Measurements from ENCODE around the gene SYNE2. TPM values are rescaled to one million over a fixed set of nuclear protein-coding genes. Genes with fewer than 3 reads are reported as not detected.
"Not testable (repeated sequence)": the region's sequence is repeated elsewhere in the genome, so short reads cannot be mapped to it uniquely, and the experiment has no call there.

Gene SYNE2
- polyA plus RNA-seq, 1 donor from 2014 or later: 18.1 TPM

GRCh38 chr14:64208981-64209380, 356.2 kb downstream of the SYNE2 start:
- no peaks in the 10 kb centered on the region for H3K9me3 Mint-ChIP-seq
- peak overlapping the region; percentile 82 to 92 (median 88) for H3K27ac Mint-ChIP-seq
- H3K4me3 Mint-ChIP-seq: peak overlapping the region in 3 of 4 donors; percentile 43 to 74 (median 72)
- H3K4me1 Mint-ChIP-seq: peaks cover 3 to 30% (median 28%) of the 10 kb centered on the region in 3 donors
- peaks cover 3% of the 10 kb centered on the region for H3K36me3 Mint-ChIP-seq
- no peaks in the 10 kb centered on the region for H3K27me3 Mint-ChIP-seq

GRCh38 chr14:64209444-64210131, 356.8 kb downstream of the SYNE2 start:
- H3K4me1 Mint-ChIP-seq: peaks cover 3 to 30% (median 28%) of the 10 kb centered on the region in 3 donors
- peak overlapping the region; percentile 82 to 92 (median 88) for H3K27ac Mint-ChIP-seq
- no peaks in the 10 kb centered on the region for H3K27me3 Mint-ChIP-seq
- H3K36me3 Mint-ChIP-seq: peaks cover 4% of the 10 kb centered on the region
- no peaks in the 10 kb centered on the region for H3K9me3 Mint-ChIP-seq
- peak overlapping the region; percentile 43 to 88 (median 72) for H3K4me3 Mint-ChIP-seq

- Mint-ChIP-seq H3K27me3 (no peaks in the 10 kb centered on the region), H3K27ac (peak overlapping the region; percentile 19 to 86 (median 82)), H3K4me1 (peaks cover 3 to 30% (median 28%) of the 10 kb centered on the region in 3 donors), H3K4me3 (peak overlapping the region in 2 of 4 donors; percentile 25 to 45), H3K9me3 (no peaks in the 10 kb centered on the region), H3K36me3 (peaks cover 4% of the 10 kb centered on the region)
These were observed 357.4 kb downstream of the SYNE2 start for GRCh38 chr14:64210216-64210615.

GRCh38 chr14:64210912-64211311, 358.1 kb downstream of the SYNE2 start:
- not testable (repeated sequence) for H3K27me3 Mint-ChIP-seq, H3K9me3 Mint-ChIP-seq, H3K36me3 Mint-ChIP-seq
- H3K4me3 Mint-ChIP-seq: peak overlapping the region in 1 of 4 donors; percentile 77
- H3K4me1 Mint-ChIP-seq: peaks cover 2 to 28% (median 24%) of the 10 kb centered on the region in 3 donors
- H3K27ac Mint-ChIP-seq: peak overlapping the region in 1 of 3 donors; percentile 71

GRCh38 chr14:64212666-64213065, 359.9 kb downstream of the SYNE2 start:
- Mint-ChIP-seq H3K36me3 (peaks cover 12% of the 10 kb centered on the region), H3K9me3 (no peaks in the 10 kb centered on the region), H3K27ac (no peak overlapping the region), H3K27me3 (no peaks in the 10 kb centered on the region), H3K4me1 (peaks cover 7 to 35% (median 31%) of the 10 kb centered on the region in 3 donors), H3K4me3 (no peak overlapping the region)

- Mint-ChIP-seq H3K27ac (peak overlapping the region in 1 of 3 donors; percentile 57), H3K9me3 (no peaks in the 10 kb centered on the region)
These were observed 360.3 kb downstream of the SYNE2 start for GRCh38 chr14:64213086-64213485.

GRCh38 chr14:64213853-64214570, 361.2 kb downstream of the SYNE2 start:
- Mint-ChIP-seq H3K27ac (no peak overlapping the region), H3K9me3 (no peaks in the 10 kb centered on the region)

More at GRCh38 chr14:64213086-64213485, 360.3 kb downstream of the SYNE2 start:
- Mint-ChIP-seq H3K27me3 (no peaks in the 10 kb centered on the region), H3K4me1 (peaks cover 10 to 39% (median 36%) of the 10 kb centered on the region in 3 donors), H3K36me3 (peaks cover 12% of the 10 kb centered on the region), H3K4me3 (no peak overlapping the region)

GRCh38 chr14:64215274-64215673, 362.5 kb downstream of the SYNE2 start:
- H3K4me3 Mint-ChIP-seq: no peak overlapping the region
- peaks cover 9% of the 10 kb centered on the region for H3K36me3 Mint-ChIP-seq
- no peaks in the 10 kb centered on the region for H3K9me3 Mint-ChIP-seq
- H3K27ac Mint-ChIP-seq: peak overlapping the region in 1 of 3 donors; percentile 50
- H3K27me3 Mint-ChIP-seq: no peaks in the 10 kb centered on the region
- peaks cover 20 to 37% (median 31%) of the 10 kb centered on the region in 3 donors for H3K4me1 Mint-ChIP-seq

More at GRCh38 chr14:64213853-64214570, 361.2 kb downstream of the SYNE2 start:
- Mint-ChIP-seq H3K36me3 (peaks cover 12% of the 10 kb centered on the region), H3K4me3 (no peak overlapping the region), H3K27me3 (no peaks in the 10 kb centered on the region), H3K4me1 (peaks cover 17 to 45% (median 41%) of the 10 kb centered on the region in 3 donors)

- peak overlapping the region in 2 of 3 donors; percentile 50 to 70 for H3K27ac Mint-ChIP-seq
- peaks cover 21 to 33% (median 27%) of the 10 kb centered on the region in 3 donors for H3K4me1 Mint-ChIP-seq
- peaks cover 9% of the 10 kb centered on the region for H3K36me3 Mint-ChIP-seq
- H3K4me3 Mint-ChIP-seq: peak overlapping the region in 1 of 4 donors; percentile 16
- no peaks in the 10 kb centered on the region for H3K9me3 Mint-ChIP-seq
- H3K27me3 Mint-ChIP-seq: no peaks in the 10 kb centered on the region
These were observed 363.2 kb downstream of the SYNE2 start for GRCh38 chr14:64215978-64216377.

- no peaks in the 10 kb centered on the region for H3K9me3 Mint-ChIP-seq
- H3K36me3 Mint-ChIP-seq: peaks cover 13% of the 10 kb centered on the region
- H3K27me3 Mint-ChIP-seq: no peaks in the 10 kb centered on the region
- peaks cover 21 to 32% (median 29%) of the 10 kb centered on the region in 3 donors for H3K4me1 Mint-ChIP-seq
- H3K27ac Mint-ChIP-seq: peak overlapping the region; percentile 88 to 96 (median 91)
- peak overlapping the region; percentile 25 to 90 (median 72) for H3K4me3 Mint-ChIP-seq
These were observed 364.5 kb downstream of the SYNE2 start for GRCh38 chr14:64217308-64217707.

- Mint-ChIP-seq H3K4me1 (peaks cover 22 to 35% (median 32%) of the 10 kb centered on the region in 3 donors), H3K27me3 (no peaks in the 10 kb centered on the region), H3K4me3 (peak overlapping the region; percentile 25 to 90 (median 72)), H3K9me3 (no peaks in the 10 kb centered on the region), H3K36me3 (peaks cover 13% of the 10 kb centered on the region), H3K27ac (peak overlapping the region; percentile 88 to 96 (median 91))
These were observed 365.0 kb downstream of the SYNE2 start for GRCh38 chr14:64217834-64218233.

- peaks cover 17% of the 10 kb centered on the region for H3K36me3 Mint-ChIP-seq
- H3K9me3 Mint-ChIP-seq: no peaks in the 10 kb centered on the region
- H3K4me1 Mint-ChIP-seq: peaks cover 22 to 36% (median 33%) of the 10 kb centered on the region in 3 donors
- peak overlapping the region in 2 of 4 donors; percentile 84 to 90 for H3K4me3 Mint-ChIP-seq
- no peaks in the 10 kb centered on the region for H3K27me3 Mint-ChIP-seq
- H3K27ac Mint-ChIP-seq: peak overlapping the region; percentile 13 to 96 (median 91)
These were observed 365.8 kb downstream of the SYNE2 start for GRCh38 chr14:64218344-64219240.

- Mint-ChIP-seq H3K4me3 (no peak overlapping the region), H3K4me1 (peaks cover 22 to 40% (median 33%) of the 10 kb centered on the region in 3 donors), H3K9me3 (no peaks in the 10 kb centered on the region), H3K36me3 (peaks cover 21% of the 10 kb centered on the region), H3K27me3 (no peaks in the 10 kb centered on the region), H3K27ac (peak overlapping the region in 2 of 3 donors; percentile 32 to 96)
These were observed 367.3 kb downstream of the SYNE2 start for GRCh38 chr14:64220056-64220455.

GRCh38 chr14:64220466-64220865, 367.7 kb downstream of the SYNE2 start:
- peaks cover 22 to 40% (median 33%) of the 10 kb centered on the region in 3 donors for H3K4me1 Mint-ChIP-seq
- H3K27ac Mint-ChIP-seq: peak overlapping the region in 2 of 3 donors; percentile 31 to 32
- H3K27me3 Mint-ChIP-seq: no peaks in the 10 kb centered on the region
- peak overlapping the region in 1 of 4 donors; percentile 54 for H3K4me3 Mint-ChIP-seq
- peaks cover 21% of the 10 kb centered on the region for H3K36me3 Mint-ChIP-seq
- H3K9me3 Mint-ChIP-seq: no peaks in the 10 kb centered on the region
